ENCODE data around the gene WIZ. TPM values are rescaled to one million over a fixed set of nuclear protein-coding genes. Genes with fewer than 3 reads are reported as not detected.

The WIZ gene
- total and polyA plus RNA-seq, 2 of the 8 experiments (the other 6 are each of a cell fraction or from before 2014, with no cell fraction given): 12.5 to 33.2 TPM

DNA sequence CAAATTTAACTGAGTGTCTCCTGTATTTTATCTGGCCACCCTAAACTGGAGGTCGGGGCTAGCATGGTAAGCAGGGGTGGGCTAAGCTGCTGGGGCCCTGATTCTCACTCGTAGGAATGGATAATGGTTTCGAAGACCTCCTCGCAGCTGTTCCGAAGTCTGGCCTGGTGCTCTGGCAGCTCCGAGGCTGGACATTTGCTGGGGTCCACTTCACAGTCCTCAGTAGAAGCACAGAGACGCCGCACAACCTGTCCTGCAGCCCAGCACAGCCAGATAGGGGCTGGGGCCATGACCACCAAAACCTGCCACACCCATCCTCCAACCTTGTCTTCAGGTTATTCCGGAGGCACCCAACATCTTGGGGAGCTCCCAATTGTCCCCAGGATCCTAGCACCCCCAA lies 6.2 kb upstream of the WIZ start (continued):
- TF ChIP-seq HDAC2 (IDR thresholded peaks at IDR 0.05; ENCODE audit: borderline replicate concordance in 1 of 2, low read depth in 2 of 2, low read length in 2 of 2) (no peak), BCL11A (IDR thresholded peaks at IDR 0.05; ENCODE audit: low read depth in 2 of 2, low read length in 2 of 2) (no peak), RNF2 (IDR thresholded peaks at IDR 0.05; ENCODE audit: borderline replicate concordance, low read depth, low read length, missing control alignments, poor library complexity, severe bottlenecking) (no peak)

Measured in H1 (cell line).